ENCODE measurements around the gene CORO1A.
A peak's percentile ranks its signal among the peaks of the same experiment; 100 is the strongest.
"Not testable (repeated sequence)": the region's sequence is repeated elsewhere in the genome, so short reads cannot be mapped to it uniquely, and the experiment has no call there.

Gene CORO1A

DNA sequence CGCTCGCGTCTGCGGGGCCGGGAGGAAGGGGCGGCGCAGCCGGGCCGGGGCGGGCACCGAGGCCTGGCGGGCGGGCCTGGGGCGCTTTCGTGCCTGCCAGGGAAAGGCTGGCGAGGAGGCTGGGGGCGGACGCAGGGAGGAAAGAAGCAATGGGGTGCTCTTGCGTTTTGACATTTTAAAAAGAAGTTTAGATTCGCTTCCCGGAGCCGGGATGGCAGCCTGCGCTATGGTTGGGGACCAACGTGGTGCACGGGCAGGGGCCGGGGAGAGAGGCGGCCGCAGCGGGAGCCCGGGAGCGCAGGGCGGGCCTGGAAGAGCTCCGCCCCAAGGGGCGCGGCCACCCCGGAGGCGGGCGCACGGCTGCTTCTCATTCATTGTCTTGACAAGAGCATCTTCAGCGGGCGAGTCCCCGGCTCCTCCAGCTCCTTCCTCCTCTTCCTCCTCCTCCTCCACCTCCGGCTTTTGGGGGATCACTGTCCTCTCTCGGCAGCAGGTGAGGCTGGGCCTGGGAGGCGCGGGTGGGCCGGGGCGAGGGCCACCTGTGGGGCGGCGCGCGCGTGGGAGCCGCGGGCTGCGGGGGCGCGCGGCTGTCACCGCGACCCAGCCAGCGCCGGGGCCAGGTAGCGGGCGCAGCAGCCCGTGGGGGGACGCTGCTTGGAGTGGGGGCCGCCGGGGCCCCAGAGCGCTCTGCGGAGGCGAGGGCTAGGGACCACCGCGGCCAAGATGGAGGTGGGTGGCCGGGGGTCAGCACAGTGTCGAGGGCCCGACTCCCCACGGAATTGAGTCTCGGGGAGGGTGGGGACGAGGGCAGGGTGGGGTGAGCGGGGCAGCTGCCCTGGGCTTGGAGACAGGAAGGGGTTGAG is at the start of gene CORO1A:
CORO1A (plus strand) TSS at position 370 of the 863 bp plus-strand sequence. CDS start 1,608 bp downstream, outside the sequence.
- peak; percentile 76 for DNase-seq (ENCODE audit: low spot score)

- no peak for DNase-seq (ENCODE audit: low spot score)
Observed at GRCh38 chr16:30136971-30137605, 46.3 kb upstream of the CORO1A start.

GRCh38 chr16:30137897-30138296 is 45.5 kb upstream of the CORO1A start:
- DNase-seq (ENCODE audit: low spot score), result no peak

DNA sequence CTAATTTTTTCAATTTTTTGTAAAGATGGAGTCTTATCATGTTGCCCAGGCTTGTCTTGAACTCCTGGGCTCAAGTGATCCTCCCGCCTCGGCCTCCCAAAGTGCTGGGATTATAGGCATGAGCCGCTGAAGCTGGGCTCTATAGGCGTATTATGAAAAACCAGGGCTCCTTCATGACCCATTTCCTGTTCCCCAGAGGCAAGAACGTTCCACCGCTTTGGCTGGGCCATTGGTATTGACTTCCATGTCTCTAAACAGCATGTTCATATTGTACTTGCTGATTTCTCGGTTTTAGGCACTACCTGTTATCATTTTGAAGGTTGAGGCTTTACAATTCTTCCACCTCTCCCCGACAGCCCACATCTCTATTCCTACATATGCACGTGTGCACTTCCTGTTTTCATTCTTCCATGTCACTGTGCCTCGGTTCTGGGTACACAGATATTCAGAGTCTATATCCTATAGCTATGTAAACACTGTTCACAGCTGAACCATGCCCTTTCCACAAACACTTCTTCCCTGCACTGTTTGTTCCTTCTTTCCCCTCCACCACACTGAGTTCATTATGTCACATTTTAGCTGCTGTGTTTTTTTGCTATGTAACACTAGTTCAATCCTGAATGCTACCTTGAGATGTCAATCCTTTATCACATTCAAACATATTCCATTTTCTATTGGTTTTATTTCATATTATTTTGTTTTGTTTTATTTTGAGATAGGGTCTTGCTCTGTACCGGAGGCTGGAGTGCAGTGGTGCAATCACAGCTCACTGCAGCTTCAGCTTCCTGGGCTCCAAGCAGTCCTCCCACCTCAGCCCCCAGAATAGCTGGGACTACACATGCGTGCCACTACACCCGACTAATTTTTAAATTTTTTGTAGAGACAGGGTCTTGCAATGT is 43.6 kb upstream of the CORO1A start:
- no peak for DNase-seq (ENCODE audit: low spot score)

DNA sequence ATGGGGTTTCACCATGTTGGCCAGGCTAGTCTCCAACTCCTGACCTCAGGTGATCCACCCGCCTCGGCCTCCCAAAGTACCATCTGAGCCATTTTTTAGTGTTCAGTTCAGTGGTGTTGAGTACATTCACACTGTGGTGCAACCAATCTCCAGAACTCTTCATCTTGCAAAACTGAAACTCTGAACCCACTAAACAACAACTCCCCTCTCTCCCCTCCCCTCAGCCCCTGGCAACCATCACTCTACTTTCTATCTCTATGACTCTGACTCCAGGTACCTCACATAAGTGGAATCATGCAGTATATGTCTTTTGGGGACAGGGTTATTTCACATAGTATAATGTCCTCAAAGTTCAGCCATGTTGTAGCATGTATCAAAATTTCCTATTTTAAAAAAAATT is 41.7 kb upstream of the CORO1A start:
- no peak for DNase-seq (ENCODE audit: low spot score)

DNA sequence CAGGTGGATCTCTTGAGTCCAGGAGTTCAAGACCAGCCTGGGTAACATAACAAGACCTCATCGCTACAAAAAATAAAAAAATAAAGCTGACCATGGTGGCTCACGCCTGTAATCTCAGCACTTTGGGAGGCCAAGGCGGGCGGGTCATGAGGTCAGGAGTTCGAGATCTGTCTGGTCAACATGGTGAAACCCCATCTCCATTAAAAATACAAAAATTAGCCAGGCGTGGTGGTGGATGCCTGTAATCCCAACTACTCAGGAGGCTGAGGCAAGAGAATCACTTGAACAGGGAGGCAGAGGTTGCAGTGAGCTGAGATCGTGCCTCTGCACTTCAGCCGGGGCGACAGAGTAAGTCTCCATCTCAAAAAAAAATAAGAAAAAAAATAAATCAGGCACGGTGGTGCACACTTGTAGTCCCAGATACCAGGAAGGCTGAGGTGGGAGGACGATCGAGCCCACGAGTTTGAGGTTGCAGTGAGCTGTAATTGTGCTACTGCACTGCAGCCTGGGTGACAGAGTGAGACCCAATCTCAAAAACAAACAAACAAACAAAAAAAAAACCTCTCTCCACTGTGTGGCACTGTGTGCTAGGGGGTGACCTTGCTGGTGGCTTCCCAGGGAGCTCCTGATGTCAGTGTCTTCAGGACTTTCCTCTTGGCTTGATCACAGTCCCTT is 40.6 kb upstream of the CORO1A start:
- DNase-seq (ENCODE audit: low spot score), result no peak

- no peak for DNase-seq (ENCODE audit: low spot score)
Observed at GRCh38 chr16:30143347-30143702, 40.1 kb upstream of the CORO1A start.

- DNase-seq (ENCODE audit: low spot score), result no peak
Observed at GRCh38 chr16:30144017-30144416, 39.4 kb upstream of the CORO1A start.

DNA sequence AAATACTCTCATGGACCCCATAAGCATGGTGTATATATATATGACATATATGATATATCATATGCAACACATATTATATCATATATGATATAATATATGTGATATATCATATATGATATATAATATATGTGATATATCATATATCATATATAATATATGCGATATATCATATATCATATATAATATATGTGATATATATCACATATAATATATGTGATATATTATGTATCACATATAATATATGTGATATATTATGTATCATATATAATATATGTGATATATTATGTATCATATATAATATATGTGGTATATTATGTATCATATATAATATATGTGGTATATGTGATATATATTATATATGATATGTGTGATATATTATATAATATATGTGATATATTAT is 38.5 kb upstream of the CORO1A start:
- no peak for DNase-seq (ENCODE audit: low spot score)

- DNase-seq (ENCODE audit: low spot score), result no peak
Observed at GRCh38 chr16:30145657-30146056, 37.7 kb upstream of the CORO1A start.

- no peak for DNase-seq (ENCODE audit: low spot score)
Observed at GRCh38 chr16:30147843-30148510, 35.4 kb upstream of the CORO1A start.

DNA sequence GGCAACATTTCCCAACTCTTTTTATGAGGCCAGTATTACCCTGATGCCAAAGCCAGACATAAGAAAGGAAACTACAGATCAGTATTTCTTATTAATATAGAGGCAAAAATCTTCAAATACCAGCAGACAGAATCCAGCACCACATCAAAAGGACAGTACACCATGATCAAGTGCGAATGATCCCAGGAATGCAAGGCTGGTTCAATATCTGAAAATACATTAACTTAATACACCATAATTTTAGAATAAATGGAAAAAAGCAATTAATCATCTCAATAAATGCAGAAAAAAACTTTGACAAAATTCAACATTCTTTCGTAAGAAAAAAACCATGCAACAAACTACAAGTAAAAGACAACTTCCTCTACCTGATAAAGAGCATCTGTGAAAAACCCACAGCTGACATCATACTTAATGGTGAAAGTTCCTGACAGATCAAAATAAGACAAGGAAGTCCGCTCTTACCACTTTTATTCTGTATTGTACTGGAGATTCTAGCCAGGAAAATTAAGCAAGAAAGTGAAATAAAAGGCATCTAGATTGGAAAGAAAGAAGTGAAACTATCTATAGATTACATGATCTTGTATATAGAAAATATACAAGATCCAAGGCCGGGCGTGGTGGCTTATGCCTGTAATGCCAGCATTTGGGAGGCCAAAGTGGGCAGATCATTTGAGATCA is 34.0 kb upstream of the CORO1A start:
- no peak for DNase-seq (ENCODE audit: low spot score)

GRCh38 chr16:30151091-30151490 is 32.3 kb upstream of the CORO1A start:
- DNase-seq (ENCODE audit: low spot score), result no peak

GRCh38 chr16:30152517-30152916 is 30.9 kb upstream of the CORO1A start:
- DNase-seq (ENCODE audit: low spot score), result no peak

DNA sequence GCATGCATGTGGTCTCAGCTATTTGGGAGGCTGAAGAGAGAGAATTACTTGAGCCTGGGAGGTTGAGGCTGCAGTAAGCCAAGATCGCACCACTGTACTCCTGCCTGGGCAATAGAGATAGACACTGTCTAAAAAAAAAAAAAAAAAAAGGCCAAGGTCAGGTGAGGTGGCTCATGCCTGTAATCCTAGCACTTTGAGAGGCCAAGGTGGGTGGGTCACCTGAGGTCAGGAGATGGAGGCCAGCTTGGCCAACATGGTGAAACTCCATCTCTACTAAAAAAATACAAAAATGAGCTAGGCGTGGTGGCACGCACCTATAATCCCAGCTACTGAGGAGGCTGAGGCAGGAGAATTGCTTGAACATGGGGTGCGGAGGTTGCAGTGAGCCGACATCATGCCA is 28.2 kb upstream of the CORO1A start:
- no peak for DNase-seq (ENCODE audit: low spot score)

- DNase-seq (ENCODE audit: low spot score), result no peak
Observed at GRCh38 chr16:30157214-30157613, 26.2 kb upstream of the CORO1A start.

GRCh38 chr16:30163538-30163937 is 19.9 kb upstream of the CORO1A start:
- no peak for DNase-seq (ENCODE audit: low spot score)

DNA sequence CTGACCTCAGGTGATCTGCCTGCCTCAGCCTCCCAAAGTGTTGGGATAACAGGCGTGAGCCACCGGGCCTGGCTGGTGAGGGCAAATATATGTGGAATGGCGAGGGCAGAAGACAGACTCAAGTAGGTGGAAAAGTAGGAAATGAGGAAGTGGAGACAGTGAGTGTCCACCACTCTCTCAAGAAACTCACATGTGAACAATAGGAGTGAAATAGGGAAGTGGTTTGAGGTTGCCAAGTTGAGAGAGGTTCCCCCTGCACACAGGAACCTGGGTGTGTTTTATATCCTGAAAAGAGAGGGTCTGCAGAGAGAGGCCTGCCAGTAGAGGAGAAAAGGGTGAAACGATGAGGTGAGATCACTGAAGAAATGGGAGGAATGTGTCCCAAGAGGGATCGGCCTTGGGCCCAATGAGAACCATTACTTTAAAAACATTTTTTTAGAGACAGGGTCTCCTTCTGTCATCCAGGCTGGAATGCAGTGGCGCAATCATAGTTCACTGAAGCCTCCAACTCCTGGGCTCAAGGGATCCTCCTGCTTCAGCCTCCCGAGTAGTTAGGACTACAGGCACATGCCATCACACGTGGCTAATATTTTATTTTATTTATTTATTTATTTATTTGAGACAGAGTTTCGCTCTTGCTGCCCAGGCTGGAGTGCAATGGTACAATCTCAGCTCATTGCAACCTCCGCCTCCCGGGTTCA is 17.1 kb upstream of the CORO1A start:
- no peak for DNase-seq (ENCODE audit: low spot score)

DNA sequence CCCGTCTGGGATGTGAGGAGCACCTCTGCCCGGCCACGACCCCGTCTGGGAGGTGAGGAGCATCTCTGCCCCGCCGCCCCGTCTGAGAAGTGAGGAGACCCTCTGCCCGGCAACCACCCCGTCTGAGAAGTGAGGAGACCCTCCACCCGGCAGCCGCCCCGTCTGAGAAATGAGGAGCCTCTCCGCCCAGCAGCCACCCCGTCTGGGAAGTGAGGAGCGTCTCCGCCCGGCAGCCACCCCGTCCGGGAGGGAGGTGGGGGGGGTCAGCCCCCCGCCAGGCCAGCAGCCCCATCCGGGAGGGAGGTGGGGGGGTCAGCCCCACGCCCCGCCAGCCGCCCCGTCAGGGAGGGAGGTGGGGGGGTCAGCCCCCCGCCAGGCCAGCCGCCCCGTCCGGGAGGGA is 14.7 kb upstream of the CORO1A start:
- not testable (repeated sequence) for DNase-seq (ENCODE audit: low spot score)

DNA sequence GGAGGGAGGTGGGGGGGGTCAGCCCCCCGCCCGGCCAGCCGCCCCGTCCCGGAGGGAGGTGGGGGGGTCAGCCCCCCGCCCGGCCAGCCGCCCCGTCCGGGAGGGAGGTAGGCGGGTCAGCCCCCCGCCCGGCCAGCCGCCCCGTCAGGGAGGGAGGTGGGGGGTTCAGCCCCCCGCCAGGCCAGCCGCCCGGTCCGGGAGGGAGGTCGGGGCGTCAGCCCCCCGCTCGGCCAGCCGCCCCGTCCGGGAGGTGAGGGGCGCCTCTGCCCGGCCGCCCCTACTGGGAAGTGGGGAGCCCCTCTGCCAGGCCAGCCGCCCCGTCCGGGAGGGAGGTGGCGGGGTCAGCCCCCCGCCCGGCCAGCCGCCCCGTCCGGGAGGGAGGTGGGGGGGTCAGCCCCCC is 14.0 kb upstream of the CORO1A start:
- not testable (repeated sequence) for DNase-seq (ENCODE audit: low spot score)
